ENCODE results near the gene DDIAS.
A peak's percentile ranks its signal among the peaks of the same experiment; 100 is the strongest.
"Not testable (repeated sequence)": the region's sequence is repeated elsewhere in the genome, so short reads cannot be mapped to it uniquely, and the experiment has no call there.

DDIAS gene

GRCh38 chr11:82892611-82893169 is 8.8 kb upstream of the DDIAS start:
- DNase-seq, result no peak

DNA sequence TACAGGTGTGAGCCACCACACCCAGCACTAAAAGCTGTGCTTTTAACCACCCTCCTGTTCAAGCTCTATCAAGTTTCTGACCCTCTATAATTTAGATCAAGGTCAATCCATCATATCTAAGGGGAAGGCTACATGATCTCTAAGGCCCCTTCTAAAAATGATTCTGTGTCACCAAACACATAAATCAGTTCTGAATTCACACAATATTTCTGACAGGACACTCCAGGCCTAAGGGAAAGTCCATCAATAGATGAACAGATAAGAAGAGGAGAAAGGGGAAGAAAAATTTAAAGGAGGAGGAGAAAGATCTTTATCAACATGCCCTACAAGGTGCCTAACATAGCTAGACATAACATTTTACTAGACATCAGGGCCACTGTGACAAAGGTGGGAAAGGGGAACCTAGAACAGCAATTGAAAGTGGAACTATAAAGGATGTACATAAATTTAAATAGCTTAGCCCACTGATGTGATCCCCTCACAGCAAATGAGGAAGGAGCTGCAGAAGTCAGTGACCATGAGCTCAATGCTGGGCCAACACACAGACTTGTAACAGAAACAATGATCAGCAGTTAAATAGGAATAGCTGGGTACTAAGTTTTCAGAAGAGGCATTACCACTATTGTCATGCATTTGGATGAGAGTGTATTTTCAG is 6.0 kb upstream of the DDIAS start:
- no peak for DNase-seq

- DNase-seq, result no peak
Observed at GRCh38 chr11:82896183-82896582, 5.4 kb upstream of the DDIAS start.

- no peak for DNase-seq
Observed at GRCh38 chr11:82898241-82898640, 3.3 kb upstream of the DDIAS start.

DNA sequence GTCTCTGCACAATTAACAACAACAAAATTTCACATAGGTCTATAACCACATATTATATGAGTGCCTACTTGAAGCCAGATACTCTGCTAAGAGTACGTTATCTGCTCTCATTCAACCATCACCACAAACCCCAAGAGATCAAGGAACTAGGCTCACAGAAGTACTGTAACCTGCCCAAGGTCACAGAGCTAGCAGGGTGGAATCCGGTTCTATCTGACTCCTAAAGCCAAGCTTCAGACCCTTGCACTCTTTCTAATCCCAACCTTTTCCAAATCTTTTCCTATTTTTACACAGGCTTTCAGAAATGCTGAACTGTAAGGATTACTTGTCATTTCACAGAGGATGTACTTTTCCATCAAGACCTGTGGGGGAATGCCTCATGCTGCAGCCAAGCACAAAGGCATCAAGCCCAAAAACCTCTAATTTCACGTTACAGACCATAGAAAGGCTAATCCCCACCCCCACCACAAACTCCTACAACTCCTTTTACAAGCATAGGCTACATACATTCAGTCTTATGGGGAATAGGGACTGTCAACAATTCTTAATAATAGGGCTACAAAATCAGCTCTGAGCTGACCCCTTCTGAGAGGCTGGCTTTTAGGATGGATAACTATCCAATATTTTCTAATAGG is 2.2 kb upstream of the DDIAS start:
- no peak for DNase-seq

DNA sequence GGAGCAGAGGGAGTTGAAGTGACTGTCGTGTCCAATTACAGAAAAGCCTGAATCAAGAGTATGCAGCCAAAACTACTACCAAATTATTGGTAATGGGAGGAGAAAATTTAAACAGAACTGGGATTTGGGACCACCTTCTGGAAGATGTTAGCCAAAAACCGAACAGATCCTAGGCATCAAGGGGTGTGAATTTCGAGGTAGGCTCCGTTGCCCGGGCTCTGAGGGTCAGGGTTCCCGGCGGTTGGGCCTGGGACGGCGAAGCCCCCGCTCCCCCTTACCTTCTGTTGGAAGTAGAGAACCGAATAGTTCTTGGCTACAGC is 1.6 kb upstream of the DDIAS start:
- DNase-seq, result no peak

DNA sequence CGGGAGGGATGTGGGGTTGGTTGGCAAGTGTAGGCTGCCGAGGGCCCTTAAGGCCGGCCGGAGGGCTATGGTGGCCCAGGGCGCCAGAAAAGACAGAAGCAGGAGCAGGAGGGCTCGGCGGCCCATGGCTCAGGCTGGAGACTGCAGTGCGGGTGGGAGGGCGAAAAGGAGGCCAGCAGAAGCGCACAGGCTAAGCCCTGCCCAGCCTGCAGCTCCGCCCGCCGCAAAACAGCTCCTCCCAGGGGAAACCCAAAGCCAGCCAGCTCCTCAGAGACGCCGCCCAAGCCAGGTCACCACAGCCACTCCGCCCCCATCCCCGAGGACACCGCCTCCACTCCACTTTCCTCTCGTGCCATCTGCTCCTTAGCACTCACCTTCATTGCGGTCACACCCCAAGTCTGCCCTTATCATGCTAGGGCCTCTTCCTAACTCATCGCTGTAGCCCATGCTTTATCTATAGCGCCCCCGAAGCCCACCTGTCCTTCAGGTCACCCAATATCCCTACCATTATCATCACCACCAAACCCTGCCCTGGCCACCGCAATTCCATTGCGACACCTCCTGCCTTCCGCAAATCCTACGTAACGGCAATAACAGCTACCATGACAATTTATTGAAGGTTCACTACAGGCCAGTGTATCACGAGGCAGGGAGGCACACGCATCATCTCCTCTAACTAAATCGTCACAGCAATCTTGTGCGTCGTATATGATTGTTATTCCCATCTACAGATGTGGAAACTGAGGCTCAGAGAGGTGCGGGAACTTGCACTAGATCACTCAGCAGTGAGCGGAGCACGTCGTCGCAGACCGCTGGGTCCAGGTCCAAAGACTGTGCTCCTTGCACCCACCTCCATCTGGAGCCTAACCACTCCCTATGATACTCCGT is 1.0 kb upstream of the DDIAS start, which contains the start of gene PRCP:
TSS of gene PRCP (minus strand) at position 154 of the 888 bp plus-strand sequence. CDS start at position 126, 28 bp downstream.
- peak; percentile 98 for DNase-seq

DNA sequence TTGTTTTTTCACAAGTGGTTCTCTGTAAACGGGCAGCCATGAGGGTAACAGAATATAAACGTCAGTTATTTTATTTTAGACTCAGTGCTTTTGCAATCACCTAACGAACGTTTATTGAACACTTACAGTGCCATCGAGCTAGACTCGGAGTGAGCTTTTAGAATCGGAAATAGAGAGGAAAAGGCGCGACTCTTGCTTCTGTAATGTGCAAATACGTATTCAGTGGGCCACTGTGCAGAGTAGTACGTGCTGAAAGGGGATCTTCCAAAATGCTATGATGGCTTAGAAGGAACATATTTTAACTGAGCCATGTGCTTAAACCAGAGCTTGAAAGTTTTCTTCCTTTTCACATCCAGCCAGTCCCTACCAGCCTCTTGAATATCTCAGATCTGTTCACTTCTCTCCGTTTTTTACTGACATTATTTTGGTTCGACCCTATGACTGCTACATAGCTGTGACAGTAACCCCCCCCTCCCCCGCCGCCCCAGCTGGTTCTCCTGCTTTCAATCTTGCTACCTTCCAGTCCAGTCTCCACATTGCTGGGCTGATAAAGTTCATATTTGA is 468 bp downstream of the DDIAS start:
- peak; percentile 14 for DNase-seq

GRCh38 chr11:82902880-82903279 is 1.3 kb downstream of the DDIAS start:
- no peak for DNase-seq

DNA sequence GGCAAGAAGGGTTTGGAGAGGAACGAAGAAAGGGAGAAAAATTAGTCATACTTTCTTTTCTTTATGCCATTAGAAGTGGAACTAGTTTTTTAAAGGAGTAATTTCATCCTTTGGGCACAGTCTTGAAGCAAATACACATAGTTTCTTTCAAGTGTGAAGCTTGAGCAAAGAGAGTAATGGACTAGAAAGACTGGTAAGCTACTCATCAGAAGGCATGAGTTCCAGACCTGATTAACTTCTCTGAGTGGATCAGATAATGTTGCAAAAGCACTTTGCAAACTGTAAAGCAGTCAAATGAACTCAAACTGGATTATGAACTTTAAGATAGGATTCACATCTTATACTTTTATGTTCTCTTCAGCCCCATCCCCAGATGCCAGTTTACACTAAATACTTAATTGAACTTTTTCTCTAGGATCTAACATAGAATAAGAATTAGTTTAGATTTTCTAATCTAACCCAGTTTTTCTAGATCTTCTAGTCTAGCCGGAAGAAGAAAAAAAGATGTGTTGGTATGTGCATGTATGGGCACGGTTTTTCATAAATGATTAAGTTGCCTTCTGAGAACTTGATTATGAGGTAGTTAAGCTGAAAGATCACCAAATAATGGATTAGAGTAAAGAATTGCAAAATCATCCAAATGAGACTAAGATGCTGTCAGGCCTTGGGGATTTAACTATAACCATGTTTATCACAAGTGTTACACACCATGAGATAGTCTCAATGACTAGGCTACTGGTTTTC is 2.5 kb downstream of the DDIAS start:
- no peak for DNase-seq

- DNase-seq, result no peak
Observed at GRCh38 chr11:82906236-82906635, 4.7 kb downstream of the DDIAS start.

DNA sequence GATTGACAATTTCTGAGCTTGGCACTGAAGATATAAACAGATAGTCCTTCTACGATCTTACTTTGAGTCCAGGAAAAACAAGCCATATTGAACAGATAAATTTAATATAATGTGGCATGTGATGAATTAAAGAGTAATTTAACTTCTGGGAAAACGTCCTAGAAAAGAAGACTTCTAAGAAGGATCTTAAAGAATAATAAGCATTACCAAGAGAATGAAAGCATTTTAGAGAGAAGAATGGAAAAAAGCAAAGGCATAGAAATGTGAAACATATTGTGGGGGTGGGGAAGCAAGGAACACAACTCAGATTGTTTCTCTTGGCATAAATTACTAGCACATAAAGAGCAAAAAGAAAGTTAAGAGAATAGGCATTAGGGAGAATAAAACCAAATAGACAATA is 5.4 kb downstream of the DDIAS start:
- DNase-seq, result no peak

- no peak for DNase-seq
Observed at GRCh38 chr11:82907371-82907770, 5.8 kb downstream of the DDIAS start.

GRCh38 chr11:82908311-82908710 is 6.8 kb downstream of the DDIAS start:
- no peak for DNase-seq

GRCh38 chr11:82909015-82909640 is 7.6 kb downstream of the DDIAS start:
- DNase-seq, result no peak

DNA sequence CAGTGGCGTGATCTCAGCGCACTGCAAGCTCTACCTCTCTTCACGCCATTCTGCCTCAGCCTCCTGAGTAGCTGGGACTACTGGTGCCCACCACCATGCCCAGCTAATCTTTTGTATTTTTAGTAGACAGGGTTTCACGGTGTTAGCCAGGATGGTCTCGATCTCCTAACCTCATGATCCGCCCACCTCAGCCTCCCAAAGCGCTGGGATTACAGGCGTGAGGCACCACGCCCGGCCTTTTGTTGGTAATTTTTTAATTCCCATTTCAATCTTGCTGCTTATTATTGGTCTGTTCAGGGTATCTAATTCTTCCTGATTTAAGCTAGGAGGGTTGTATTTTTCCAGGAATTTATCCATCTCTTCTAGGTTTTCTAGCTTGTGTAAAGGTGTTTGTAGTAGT is 18.2 kb downstream of the DDIAS start:
- DNase-seq, result not testable (repeated sequence)

DNA sequence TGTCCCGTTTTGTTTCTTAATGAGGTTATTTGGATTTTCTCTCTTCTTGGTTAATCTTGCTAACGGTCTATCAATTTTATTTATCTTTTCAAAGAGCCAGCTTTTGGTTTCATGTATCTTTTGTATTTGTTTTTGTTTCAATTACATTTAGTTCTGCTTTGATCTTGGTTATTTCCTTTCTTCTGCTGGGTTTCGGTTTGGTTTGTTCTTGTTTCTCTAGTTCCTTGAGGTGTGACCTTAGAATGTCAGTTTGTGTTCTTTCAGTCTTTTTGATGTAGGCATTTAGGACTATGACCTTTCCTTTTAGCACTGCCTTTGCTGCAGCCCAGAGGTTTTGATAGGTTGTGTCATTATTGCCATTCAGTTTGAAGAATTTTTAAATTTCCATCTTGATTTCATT is 18.7 kb downstream of the DDIAS start:
- DNase-seq, result not testable (repeated sequence)

GRCh38 chr11:82922396-82923173 is 21.0 kb downstream of the DDIAS start:
- DNase-seq, result not testable (repeated sequence)

GRCh38 chr11:82924522-82925224 is 23.1 kb downstream of the DDIAS start:
- no peak for DNase-seq

GRCh38 chr11:82927264-82927880 is 25.8 kb downstream of the DDIAS start:
- DNase-seq, result no peak

Data from stimulated activated CD4-positive, alpha-beta T cell treated with anti-CD3 and anti-CD28 coated beads, Interleukin-15, amount 100 ng/mL, for 24 hours (primary cell).